Panc1 (cell line): ENCODE results near the gene PGBD5. TPM values are rescaled to one million over a fixed set of nuclear protein-coding genes. Genes with fewer than 3 reads are reported as not detected.

Experiments
- ATAC-seq: fragments of 200-7000 bp; cut with Tn5 transposase; 2 replicates; pipeline ENCODE4 v1.9.1; 2020; ENCODE audit warnings: mild to moderate bottlenecking, moderate library complexity
- BruUV-seq: library from RNA; stranded (reverse); fragments of 400-500 nt; replicated peaks from 2 replicates; lab custom pipeline; 2021; lab: Mats Ljungman, UMichigan
- CTCF ChIA-PET: fragments of 300-600 bp; sonication (Branson Sonifier 250); formaldehyde crosslinking; loops from one replicate; lab custom pipeline; 2022; ENCODE audit warnings: antibody characterized with exemption; lab: Charles Lee
- POLR2A ChIA-PET: fragments of 300-600 bp; sonication (Branson Sonifier 250); formaldehyde crosslinking; loops from one replicate; lab custom pipeline; 2022; ENCODE audit warnings: antibody characterized with exemption; lab: Charles Lee
- DNase-seq: peaks from one replicate; pipeline ENCODE4 v3.0.0-alpha.2; 2010; ENCODE audit warnings: low read depth, low spot score
- H3K27ac ChIP-seq: 2 replicates; pipeline ENCODE4 v1.5.1; 2011; ENCODE audit warnings: mild to moderate bottlenecking, low read length, inconsistent platforms
- H3K27me3 ChIP-seq: fragments of 200-500 bp; sonication (Bioruptor generic); 2 replicates; pipeline ENCODE4 v1.6.0; 2014; ENCODE audit warnings: low read length, inconsistent platforms; ENCODE audit not compliant: control insufficient read depth, insufficient read depth
- H3K36me3 ChIP-seq: fragments of 200-500 bp; sonication (Bioruptor generic); 2 replicates; pipeline ENCODE4 v1.5.1; 2014; ENCODE audit warnings: inconsistent platforms, mild to moderate bottlenecking, low read length, moderate library complexity; ENCODE audit not compliant: control insufficient read depth, insufficient read depth
- H3K4me1 ChIP-seq: 2 replicates; pipeline ENCODE4 v1.5.1; 2011; ENCODE audit warnings: inconsistent platforms, mild to moderate bottlenecking, low read length, moderate library complexity; ENCODE audit not compliant: control insufficient read depth, insufficient read depth
- H3K4me3 ChIP-seq, 2 experiments: 2 replicates each; pipeline ENCODE4 v1.5.1; 2011 to 2012; ENCODE audit warnings: low read depth in 2 of 2, low read length in 2 of 2, mild to moderate bottlenecking in 2 of 2, inconsistent platforms in 1 of 2, moderate library complexity in 1 of 2
- H3K9me3 ChIP-seq: fragments of 200-500 bp; sonication (Bioruptor generic); 2 replicates; pipeline ENCODE4 v1.5.1; 2014; ENCODE audit warnings: low read depth, mild to moderate bottlenecking, inconsistent platforms, low read length, moderate library complexity; ENCODE audit not compliant: control insufficient read depth, insufficient read depth
- CTCF ChIP-seq: fragments of 450-650 bp; IDR thresholded peaks from 2 replicates; pipeline ENCODE4 v1.5.1; 2017; ENCODE audit warnings: mild to moderate bottlenecking
- POLR2AphosphoS5 ChIP-seq: IDR thresholded peaks from 2 replicates; pipeline ENCODE4 v1.6.1; 2012; ENCODE audit warnings: mild to moderate bottlenecking, low read depth, low read length, moderate library complexity
- REST ChIP-seq, 2 experiments: IDR thresholded peaks; 2 replicates each; pipeline ENCODE4 v1.6.1; 2011 to 2012; ENCODE audit warnings: low read depth in 2 of 2, control low read depth in 1 of 2, low read length in 1 of 2, mild to moderate bottlenecking in 1 of 2, moderate library complexity in 1 of 2; ENCODE audit not compliant: insufficient read depth in 1 of 2
- SIN3A ChIP-seq: IDR thresholded peaks from 2 replicates; pipeline ENCODE4 v1.6.1; 2012; ENCODE audit warnings: low read depth, mild to moderate bottlenecking, low read length, moderate library complexity, borderline replicate concordance; ENCODE audit not compliant: insufficient read depth
- TCF7L2 ChIP-seq: IDR thresholded peaks from 2 replicates; pipeline ENCODE4 v1.6.1; 2011; ENCODE audit warnings: mild to moderate bottlenecking, low read depth, low read length, inconsistent platforms
- in situ Hi-C: cut with HindIII; loops from 2 replicates; pipeline ENCODE4 v1.10.0; 2016; ENCODE audit warnings: low sequenced_read_pairs, low pct_unique_long_range_greater_than_20kb
- intact Hi-C: fragments of 100-400 bp; cut with micrococcal nuclease; formaldehyde crosslinking; loops from one replicate; pipeline ENCODE4 v1.10.0; 2022; ENCODE audit not compliant: unreplicated experiment
- total RNA-seq: library from RNA; stranded (reverse); gene quantifications from one replicate; pipeline ENCODE4 v1.2.1, GENCODE V29; 2021; ENCODE audit not compliant: unreplicated experiment

Gene PGBD5
- total RNA-seq, 1 experiment from 2014 or later: 0.05 TPM

GRCh38 chr1:230286890-230287269 is 139.3 kb downstream of the PGBD5 start:
- H3K36me3 ChIP-seq: no peaks in the 10 kb centered on the region
- intact Hi-C loops (no loop called here), in situ Hi-C loops (no loop called here)
- no peaks in the 10 kb centered on the region for H3K27me3 ChIP-seq
- no peaks in the 10 kb centered on the region for H3K9me3 ChIP-seq
- POLR2A ChIA-PET: no interaction called here
- DNase-seq: no peak
- no TSS peak for BruUV-seq
- peak; percentile 20; the same call in 1 of the 2 replicates for ATAC-seq
- no peak overlapping the region for H3K27ac ChIP-seq
- no peak overlapping the region for H3K4me3 ChIP-seq
- TF ChIP-seq SIN3A: no peak
- TF ChIP-seq POLR2AphosphoS5: no peak
- no peak for TF ChIP-seq REST (IDR thresholded peaks at IDR 0.05; ENCODE audit: insufficient read depth in 1 of 2, low read depth in 2 of 2, low read length in 1 of 2)
- no peak for TF ChIP-seq TCF7L2
- TF ChIP-seq CTCF: no peak
- CTCF ChIA-PET: no interaction called here
- H3K4me1 ChIP-seq: no peaks in the 10 kb centered on the region

GRCh38 chr1:230286166-230286889 is 139.8 kb downstream of the PGBD5 start:
- no peak overlapping the region for H3K4me3 ChIP-seq
- no TSS peak for BruUV-seq
- POLR2A ChIA-PET: no interaction called here
- ATAC-seq (0 out of 2 replicates have a peak, but pooled peaks have one; percentile 20), DNase-seq (no peak)
- H3K27me3 ChIP-seq: no peaks in the 10 kb centered on the region
- CTCF ChIA-PET: no interaction called here
- H3K9me3 ChIP-seq: no peaks in the 10 kb centered on the region
- H3K27ac ChIP-seq: no peak overlapping the region
- no peaks in the 10 kb centered on the region for H3K4me1 ChIP-seq
- intact Hi-C loops (no loop called here), in situ Hi-C loops (no loop called here)
- TF ChIP-seq TCF7L2: no peak
- TF ChIP-seq REST (IDR thresholded peaks at IDR 0.05; ENCODE audit: insufficient read depth in 1 of 2, low read depth in 2 of 2, low read length in 1 of 2): no peak
- TF ChIP-seq POLR2AphosphoS5: no peak
- no peak for TF ChIP-seq CTCF
- TF ChIP-seq SIN3A: no peak
- no peaks in the 10 kb centered on the region for H3K36me3 ChIP-seq
